Loucy (cell line): ENCODE data around the gene MYCN.

ENCODE experiments used
- EZH2phosphoT487 ChIP-seq: fragments of 200-600 bp; IDR thresholded peaks from 2 replicates; pipeline ENCODE4 v1.6.1; 2018; ENCODE audit warnings: antibody characterized with exemption, mild to moderate bottlenecking, moderate library complexity, borderline replicate concordance
- TF ChIP-seq, protein P1 (sequence below): fragments of 200-600 bp; sonication (generic); conservative IDR thresholded peaks from 2 replicates; pipeline ENCODE4 v1.5.1; 2014; ENCODE audit warnings: mild to moderate bottlenecking, antibody characterized with exemption, low read length

DNA sequence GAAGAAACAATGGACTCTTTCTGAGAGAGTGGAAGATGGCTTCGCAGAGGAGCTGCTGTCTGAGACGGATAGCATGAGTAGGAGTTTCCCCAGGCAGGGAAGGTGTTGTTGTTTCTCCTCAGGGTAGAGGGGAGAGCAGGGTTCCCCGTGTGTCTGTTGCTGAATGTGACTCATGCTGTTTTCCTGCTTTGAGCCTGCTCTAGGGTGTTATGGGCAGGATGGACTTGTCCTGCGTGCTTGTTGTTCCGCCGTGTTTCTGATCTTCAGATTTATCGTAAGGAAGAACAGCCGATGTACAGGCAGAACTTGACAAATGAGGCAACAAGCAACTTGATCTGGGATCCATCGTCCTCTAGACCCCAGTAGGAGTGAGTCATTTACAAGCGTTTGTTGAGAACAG, 19.7 kb upstream of the MYCN start:
- TF ChIP-seq, protein P1, sequence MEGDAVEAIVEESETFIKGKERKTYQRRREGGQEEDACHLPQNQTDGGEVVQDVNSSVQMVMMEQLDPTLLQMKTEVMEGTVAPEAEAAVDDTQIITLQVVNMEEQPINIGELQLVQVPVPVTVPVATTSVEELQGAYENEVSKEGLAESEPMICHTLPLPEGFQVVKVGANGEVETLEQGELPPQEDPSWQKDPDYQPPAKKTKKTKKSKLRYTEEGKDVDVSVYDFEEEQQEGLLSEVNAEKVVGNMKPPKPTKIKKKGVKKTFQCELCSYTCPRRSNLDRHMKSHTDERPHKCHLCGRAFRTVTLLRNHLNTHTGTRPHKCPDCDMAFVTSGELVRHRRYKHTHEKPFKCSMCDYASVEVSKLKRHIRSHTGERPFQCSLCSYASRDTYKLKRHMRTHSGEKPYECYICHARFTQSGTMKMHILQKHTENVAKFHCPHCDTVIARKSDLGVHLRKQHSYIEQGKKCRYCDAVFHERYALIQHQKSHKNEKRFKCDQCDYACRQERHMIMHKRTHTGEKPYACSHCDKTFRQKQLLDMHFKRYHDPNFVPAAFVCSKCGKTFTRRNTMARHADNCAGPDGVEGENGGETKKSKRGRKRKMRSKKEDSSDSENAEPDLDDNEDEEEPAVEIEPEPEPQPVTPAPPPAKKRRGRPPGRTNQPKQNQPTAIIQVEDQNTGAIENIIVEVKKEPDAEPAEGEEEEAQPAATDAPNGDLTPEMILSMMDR = no peak
- TF ChIP-seq EZH2phosphoT487 = no peak
